Superior temporal gyrus (tissue), 1 donor: ENCODE results near the gene GRIK5.

Experiments used
- DNase-seq: peaks from one replicate; pipeline ENCODE4 v3.0.0-alpha.2; 2016; ENCODE audit errors: extremely low spot score

GRIK5 gene

DNA sequence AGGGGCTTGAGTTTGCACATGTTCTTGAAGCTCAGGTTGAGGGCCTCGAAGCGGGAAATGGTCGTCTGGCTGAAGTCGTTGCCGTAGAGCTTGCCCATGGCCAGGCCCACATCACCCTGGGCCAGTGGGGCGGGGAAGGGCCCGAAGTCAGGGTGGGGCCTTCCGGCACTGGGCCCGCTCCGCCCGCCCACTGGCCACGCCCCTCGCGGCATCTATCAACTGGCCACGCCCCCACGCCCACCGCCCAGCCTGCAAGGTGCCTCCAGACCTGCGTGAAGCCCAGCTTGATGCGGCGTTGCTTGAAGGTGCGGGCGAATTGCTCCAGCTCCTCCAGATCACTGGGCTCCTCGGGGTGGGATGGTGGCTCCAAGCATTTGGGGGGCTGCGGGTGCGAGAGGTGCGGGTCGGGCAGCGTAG is 25.8 kb upstream of the GRIK5 start:
- DNase-seq: no peak

DNA sequence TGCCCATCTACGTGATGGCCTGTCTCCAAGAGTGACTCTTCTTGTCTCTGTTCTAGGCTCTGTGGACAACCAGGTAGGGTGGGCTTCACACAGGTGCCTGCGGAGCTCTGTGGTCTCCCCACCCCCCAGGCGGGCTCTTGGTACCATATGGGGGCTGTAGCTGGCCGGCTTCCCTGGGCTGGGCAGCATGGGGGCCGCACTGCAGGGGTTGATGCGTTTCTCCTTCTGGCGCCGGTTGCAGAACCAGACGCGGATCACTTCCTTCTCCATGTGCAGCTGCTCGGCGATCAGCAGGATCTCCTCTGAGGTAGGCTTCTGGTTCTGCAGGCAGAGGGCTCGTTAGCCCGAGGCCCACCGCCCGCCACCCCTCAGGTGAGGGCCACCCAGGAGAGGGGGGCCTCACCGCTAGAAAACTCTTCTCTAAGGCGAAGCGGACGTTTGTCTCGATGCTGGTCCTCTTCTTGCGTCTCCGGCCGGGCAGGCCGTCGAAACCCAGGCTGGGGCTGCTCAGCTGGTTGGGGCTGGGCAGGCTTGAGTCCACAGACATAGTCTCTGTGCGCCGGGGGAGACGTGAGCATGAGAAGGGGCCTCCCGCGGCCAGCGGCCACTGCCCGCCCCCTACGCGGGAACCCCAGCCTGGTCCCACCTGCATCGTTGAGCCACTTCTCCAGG is 25.3 kb upstream of the GRIK5 start:
- DNase-seq: no peak

DNA sequence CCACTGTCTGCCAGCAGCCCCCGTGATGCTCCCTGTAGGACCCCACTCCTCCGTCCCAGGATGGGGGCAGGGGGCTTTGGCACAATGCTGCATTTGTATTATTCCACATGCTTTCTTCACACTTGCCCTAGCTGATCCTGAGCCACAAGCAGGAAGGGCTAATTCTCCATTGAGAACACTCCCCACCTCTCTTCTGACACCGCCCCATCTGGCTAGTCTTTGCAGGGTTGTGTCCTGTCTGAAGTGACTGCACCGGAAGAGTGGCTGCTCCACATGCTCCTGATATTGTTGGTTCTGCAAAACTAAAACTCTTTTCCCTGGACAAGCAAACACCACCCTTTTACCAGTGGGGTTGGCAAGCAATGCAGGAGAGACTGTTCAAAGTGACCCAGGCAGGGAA is 23.9 kb upstream of the GRIK5 start:
- no peak for DNase-seq

DNA sequence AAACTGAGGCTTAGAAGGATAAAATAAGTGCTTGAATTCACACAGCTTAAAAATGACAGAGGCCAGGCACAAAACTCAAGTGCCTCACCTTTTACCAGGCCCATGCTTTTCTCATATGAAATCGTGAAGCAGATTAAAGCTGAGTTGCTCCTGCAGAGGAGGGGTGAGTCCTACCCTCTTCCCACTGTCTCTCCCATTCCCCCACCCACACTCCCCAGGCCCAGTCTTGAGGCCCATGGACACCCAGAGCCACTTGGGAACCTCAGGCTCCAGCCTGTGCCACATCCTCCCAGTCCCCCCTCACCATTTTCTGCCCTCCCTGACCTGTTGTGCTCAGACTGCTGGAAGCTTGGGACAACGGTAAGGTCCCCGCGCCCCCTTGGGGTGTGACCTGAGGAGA is 23.5 kb upstream of the GRIK5 start:
- no peak for DNase-seq

DNA sequence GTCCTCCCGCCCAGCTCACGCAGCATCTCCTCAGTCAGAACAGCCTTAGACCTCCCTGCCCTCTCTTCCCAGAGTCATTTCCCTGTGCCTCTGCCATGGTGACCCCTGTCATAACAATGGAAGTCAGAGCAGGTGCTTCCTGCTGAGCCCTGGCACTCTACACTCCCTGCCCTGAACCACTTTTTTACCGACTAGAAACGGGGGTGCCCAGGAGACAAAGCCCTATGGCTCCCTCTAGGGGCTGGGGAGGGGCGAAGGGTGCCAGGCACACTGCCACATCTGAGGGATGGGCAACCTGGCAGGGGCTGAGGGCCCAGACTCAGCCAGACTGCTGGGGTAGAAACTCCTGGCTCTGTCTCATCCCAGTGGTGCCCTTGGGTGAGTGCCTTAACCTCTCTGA is 22.3 kb upstream of the GRIK5 start:
- DNase-seq: no peak

DNA sequence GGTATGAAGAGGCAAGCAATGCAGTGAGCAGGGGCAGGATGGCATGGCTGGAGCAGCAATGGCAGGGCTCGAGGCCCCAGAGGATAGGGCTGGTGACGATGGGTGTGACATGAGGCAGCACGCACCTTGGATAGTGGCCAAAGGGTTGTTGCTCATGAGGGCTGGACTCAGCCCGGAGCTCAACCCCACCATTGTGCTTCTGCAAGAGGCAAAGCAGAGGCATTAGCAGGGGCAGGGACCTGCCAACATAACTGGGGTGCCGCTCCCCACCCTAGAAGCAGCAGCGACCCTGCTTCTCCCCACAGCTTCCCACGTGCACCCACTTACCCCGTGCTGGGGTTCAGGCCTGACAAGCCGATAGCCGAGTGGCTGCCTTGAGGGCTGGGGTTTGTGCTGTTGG is 21.7 kb upstream of the GRIK5 start:
- DNase-seq: no peak

DNA sequence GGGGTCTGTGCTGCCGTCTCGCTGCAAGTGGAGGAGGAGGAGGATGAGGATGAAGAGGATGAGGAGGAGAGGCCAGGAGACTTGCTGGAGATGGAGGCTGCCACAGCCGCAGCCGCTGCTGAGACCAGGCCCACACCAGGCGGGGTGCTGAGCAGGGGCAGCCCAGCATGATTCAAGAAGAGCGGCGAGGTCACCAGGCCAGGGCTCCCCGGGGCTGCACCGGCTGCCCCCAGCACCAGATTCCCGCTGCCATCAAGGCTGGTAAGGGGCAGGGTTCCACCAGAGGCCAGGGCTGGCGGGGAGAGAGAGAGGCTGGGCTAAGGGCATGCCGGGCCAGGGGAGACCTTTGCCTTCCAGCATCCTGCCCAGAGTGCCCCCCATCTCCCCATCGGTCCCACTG is 21.3 kb upstream of the GRIK5 start:
- DNase-seq: no peak

DNA sequence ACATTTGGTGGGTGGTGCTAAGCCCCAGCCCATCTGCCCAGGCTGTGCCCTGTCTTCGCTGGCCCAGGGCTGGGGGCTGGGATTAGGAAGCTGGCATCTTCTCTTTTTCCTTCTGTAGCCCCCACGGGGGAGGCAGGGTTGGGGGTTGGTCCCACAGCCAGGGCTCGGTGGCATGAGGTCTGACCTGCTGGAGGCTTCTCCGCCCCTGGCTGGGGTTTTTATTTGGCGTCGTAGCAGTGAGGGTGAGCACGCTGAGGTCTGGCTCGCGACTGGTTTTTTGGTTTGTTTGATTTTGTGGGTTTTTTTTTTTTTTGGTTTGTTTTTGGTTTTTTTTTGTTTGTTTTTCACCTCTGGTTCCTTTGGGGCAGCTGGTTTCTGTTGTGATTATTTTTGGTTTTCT is 20.7 kb upstream of the GRIK5 start:
- no peak for DNase-seq

DNA sequence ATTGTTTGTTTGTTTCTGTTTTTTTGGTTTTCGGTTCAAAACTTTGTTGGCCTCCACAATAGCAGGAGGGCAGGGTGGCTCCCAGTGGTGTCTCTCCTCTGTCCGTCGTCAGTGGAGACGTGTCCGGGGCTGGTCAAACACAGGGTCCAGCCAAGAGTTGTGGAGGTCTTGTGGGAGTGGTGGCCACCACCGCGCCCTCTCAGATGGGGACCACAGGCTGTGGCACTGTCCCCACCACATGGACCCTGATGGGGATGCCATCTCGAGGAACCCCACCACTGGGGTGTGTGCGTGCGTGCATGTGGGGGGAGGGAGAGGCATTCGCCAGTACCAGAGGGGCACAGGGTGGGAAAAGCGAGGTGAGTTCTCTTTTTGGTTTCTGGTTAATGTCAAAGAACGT is 19.8 kb upstream of the GRIK5 start:
- DNase-seq: no peak

DNA sequence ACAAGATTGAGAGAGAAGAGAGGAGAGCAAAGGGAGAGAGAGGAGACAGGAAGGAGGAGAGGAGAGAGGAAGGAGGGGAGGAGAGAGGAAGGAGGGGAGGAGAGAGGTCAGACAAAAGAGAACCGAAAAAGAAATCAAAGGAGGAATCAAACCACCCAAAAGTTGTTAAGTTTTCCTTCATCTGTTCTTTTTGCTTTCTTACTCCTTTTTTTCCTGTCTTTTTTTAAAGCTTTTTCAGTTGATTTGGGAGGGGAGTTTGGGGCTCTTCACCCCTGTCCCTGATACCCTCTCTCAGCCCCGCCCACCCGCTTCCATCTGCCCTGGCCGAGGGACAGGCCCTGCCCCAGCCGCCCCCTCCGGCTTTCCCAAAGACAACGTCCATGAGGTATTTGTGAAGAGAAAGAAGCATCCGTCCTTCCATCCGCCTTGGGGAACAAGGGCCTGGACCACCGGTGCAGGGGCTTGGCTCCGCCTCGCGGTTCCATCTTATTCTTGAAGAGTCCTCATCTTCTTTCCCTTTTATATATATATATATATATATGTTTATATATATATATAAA is 19.3 kb upstream of the GRIK5 start:
- no peak for DNase-seq

DNA sequence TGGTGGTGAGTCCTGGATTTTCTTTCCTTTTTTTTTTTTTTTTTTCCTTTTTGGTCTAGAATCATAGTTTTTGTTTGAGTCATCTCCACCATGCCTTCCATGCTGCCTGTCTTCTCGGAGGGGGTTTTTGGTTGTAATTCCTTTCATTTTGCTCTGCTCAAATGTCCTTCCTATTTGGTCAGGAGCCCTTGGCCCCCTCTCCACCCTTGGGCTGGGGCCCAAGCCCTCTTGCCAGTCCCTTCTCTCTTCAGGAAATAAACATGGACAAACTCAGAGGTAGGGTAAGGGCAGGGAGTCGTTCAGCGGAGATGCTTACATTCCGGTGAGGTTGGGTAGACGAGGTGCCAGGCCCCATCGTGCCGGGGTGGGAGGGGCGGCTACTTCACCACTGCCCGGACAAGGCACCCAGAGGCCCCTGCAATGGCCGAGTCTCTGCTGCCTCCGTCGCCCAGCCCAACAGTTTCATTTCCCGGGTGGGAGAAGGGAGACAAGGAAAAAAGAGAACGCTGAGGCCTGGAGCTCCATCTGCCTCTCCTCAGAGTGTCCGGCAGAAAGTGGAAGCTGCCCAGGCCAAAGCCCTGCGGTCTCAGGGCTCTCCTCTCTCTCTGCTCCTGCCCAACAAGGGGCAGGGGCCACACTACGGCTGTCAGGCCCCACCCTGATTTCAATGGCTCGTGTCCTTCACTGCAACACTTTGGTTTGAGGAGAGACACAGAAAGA is 18.6 kb upstream of the GRIK5 start:
- DNase-seq: no peak

DNA sequence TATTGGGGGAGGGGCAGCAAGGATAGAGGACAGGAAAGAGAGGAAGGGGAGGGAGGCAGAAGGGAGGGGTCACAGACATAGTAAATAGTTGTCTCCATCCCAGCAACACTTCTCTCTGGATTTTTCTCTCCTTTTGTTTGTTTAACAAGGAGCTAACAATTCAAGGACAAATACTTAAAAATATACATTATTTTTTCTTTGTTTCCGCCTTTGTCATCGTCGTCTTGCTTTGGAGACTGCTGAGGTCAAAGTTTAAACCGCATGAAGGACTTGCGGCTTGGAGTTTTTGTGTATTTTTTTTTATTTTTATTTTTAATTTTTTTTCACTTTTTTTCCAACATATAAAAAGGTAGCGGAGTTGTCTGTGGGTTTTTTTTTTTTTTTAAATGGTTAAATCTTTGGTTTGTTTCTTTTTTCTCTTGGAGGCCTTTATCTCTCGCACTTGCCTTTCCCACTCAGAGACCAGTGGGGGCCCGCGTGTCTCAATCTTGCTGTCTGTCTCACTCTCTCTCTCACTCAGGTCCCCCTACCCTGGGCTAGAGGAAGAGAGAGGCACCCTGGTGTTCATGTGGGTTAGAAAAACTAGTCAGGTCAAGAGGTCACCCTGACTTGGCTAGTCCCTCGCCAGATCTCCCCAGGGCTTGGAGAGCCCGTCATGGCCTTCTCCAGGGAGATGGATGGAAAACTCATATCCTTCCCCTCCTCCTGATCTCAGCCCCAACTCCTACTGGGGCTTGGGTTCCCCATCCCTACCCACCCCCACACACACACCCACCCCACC is 17.0 kb upstream of the GRIK5 start:
- DNase-seq: no peak

DNA sequence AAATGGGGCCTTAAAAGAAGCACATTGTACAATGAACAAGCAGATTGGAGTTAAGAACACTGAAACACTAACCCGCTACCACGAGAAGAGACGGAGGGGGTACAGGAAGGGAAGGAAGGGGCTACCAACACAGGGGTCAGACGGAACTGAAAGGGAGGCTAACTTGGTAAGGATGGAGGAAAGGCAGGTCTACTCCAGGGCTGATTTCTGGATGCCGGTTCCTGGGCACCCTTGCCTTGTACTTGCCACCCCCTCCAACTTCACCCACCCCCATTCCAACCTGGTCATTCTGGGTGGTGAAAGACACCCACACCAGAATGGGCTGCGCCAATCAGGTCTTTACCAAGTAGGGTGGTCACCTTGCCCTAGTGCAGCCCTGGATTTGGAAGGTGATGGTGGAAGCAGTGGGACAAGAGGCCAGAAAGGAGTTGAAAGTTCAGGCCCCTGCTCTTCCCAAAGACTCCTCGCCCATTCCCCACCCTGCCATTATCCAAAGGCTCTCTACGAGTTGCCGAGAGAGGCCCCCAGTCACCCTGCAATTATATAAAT is 16.3 kb upstream of the GRIK5 start:
- no peak for DNase-seq

DNA sequence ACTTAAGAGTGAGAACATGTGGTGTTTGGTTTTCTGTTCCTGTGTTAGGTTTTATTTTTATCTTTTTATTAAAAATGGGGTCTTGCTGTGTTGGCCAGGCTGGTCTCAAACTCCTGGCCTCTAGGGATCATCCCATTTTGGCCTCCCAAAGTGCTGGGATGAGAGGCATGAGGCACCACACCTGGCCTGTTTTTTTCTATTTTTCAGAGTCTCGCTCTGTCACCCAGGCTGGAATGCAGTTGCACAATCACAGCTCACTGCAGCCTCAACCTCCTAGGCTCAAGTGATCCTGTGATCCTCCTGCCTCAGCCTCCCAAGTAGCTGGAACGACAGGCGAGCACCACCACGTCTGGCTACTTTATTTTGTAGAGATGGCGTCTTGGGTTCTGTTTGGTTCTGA is 13.5 kb upstream of the GRIK5 start:
- DNase-seq: no peak

DNA sequence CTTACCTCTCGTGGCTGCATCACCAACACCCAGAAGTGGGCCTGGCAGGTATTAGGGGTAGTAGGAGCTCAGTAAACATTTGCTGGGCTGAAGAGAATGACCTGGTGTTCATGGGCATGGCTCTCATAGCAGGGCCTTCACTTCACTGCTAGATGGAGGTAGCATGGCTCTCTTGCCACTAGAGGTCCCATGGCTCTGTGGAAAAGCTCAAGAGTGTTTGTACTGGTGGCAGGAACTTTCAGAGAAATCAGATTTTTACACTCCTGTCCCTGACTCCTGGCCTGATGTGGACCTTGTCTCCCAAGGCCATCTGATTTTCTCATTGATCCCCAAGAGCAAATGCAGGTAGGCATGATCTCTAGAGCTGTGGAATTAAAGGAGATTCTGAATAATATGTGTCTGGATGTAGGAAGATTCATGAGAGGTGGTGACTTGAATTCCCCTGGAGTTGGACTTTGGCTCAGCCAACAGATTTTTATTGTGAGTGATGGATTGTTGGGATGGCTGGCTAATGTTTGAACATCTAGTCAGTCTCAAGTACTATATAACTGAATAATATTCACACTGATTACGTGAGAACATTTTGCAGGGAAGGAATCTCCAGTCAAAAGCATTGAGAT is 11.7 kb upstream of the GRIK5 start:
- DNase-seq: peak; percentile 29

DNA sequence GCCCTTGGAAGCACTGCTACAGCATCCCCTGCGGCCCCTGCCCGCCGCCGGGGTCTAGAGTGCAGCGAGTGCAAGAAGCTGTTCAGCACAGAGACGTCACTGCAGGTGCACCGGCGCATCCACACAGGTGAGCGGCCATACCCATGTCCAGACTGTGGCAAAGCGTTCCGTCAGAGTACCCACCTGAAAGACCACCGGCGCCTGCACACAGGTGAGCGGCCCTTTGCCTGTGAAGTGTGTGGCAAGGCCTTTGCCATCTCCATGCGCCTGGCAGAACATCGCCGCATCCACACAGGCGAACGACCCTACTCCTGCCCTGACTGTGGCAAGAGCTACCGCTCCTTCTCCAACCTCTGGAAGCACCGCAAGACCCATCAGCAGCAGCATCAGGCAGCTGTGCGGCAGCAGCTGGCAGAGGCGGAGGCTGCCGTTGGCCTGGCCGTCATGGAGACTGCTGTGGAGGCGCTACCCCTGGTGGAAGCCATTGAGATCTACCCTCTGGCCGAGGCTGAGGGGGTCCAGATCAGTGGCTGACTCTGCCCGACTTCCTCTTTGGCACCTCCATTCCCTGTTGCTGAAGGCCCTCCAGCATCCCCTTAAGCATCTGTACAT is 10.9 kb upstream of the GRIK5 start:
- DNase-seq: no peak

DNA sequence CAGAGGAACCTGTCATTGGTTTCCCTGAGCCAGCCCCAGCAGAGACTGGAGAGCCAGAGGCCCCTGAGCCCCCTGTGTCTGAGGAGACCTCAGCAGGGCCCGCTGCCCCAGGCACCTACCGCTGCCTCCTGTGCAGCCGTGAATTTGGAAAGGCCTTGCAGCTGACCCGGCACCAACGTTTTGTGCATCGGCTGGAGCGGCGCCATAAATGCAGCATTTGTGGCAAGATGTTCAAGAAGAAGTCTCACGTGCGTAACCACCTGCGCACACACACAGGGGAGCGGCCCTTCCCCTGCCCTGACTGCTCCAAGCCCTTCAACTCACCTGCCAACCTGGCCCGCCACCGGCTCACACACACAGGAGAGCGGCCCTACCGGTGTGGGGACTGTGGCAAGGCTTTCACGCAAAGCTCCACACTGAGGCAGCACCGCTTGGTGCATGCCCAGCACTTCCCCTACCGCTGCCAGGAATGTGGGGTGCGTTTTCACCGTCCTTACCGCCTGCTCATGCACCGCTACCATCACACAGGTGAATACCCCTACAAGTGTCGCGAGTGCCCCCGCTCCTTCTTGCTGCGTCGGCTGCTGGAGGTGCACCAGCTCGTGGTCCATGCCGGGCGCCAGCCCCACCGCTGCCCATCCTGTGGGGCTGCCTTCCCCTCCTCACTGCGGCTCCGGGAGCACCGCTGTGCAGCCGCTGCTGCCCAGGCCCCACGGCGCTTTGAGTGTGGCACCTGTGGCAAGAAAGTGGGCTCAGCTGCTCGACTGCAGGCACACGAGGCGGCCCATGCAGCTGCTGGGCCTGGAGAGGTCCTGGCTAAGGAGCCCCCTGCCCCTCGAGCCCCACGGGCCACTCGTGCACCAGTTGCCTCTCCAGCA is 10.1 kb upstream of the GRIK5 start:
- no peak for DNase-seq

DNA sequence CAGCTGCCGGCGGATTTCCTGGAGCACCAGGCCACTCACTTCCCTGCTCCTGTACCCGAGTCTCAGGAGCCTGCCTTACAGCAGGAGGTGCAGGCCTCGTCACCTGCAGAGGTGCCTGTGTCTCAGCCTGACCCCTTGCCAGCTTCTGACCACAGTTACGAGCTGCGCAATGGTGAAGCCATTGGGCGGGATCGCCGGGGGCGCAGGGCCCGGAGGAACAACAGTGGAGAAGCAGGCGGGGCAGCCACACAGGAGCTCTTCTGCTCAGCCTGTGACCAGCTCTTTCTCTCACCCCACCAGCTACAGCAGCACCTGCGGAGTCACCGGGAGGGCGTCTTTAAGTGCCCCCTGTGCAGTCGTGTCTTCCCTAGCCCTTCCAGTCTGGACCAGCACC is 9.3 kb upstream of the GRIK5 start:
- no peak for DNase-seq

DNA sequence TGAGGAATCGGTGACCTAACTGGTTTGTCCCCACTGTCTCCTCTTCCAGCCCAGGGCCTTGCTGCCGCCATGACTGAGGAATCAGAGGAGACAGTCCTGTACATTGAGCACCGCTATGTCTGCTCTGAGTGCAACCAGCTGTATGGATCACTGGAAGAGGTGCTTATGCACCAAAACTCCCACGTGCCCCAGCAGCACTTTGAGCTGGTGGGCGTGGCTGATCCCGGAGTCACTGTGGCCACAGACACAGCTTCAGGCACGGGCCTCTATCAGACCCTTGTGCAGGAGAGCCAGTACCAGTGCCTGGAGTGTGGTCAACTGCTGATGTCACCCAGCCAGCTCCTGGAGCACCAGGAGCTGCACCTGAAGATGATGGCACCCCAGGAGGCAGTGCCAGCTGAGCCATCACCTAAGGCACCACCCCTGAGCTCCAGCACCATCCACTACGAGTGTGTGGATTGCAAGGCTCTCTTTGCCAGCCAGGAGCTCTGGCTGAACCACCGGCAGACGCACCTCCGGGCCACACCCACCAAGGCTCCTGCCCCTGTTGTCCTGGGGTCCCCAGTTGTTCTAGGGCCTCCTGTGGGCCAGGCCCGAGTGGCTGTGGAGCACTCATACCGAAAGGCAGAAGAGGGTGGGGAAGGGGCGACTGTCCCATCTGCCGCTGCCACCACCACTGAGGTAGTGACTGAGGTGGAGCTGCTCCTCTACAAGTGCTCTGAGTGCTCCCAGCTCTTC is 8.7 kb upstream of the GRIK5 start:
- DNase-seq: no peak

DNA sequence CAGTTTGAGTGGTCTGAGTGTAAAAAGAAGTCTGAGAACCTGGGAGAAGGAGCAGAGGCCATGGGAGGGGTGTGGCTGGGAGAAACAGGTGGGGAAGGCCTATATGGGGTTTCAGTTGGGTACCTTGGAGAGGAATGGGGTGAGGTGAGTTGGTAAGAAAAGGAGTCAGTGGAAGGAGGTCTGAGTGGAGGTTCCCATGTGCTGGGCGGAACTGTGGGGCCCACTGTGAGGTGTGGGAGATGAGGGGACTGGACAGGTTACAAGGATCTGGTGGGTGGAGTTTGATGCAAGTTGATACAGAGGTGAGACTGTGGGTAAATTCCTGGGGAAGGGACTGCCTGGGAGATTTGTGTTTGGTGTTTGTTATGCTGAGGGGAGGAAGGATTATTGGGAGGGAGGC is 8.1 kb upstream of the GRIK5 start:
- DNase-seq: no peak
